KMS-11 (cell line): ENCODE measurements around the gene MEX3B.

Experiments used
- H2AFZ ChIP-seq: fragments of 200-600 bp; sonication (generic); 2 replicates; pipeline ENCODE4 v1.6.1; 2016; ENCODE audit warnings: antibody characterized with exemption, mixed run types, low read depth
- H3K27ac ChIP-seq: fragments of 200-600 bp; sonication (generic); 2 replicates; pipeline ENCODE4 v1.6.1; 2016; ENCODE audit warnings: mild to moderate bottlenecking, mixed run types
- H3K27me3 ChIP-seq: fragments of 200-600 bp; sonication (generic); 2 replicates; pipeline ENCODE4 v1.6.1; 2017; ENCODE audit warnings: mild to moderate bottlenecking, low read depth, mixed run types, moderate library complexity; ENCODE audit not compliant: insufficient read depth
- H3K36me3 ChIP-seq: fragments of 200-600 bp; sonication (generic); 2 replicates; pipeline ENCODE4 v1.6.1; 2017; ENCODE audit warnings: mild to moderate bottlenecking, mixed run types; ENCODE audit not compliant: insufficient read depth
- H3K4me1 ChIP-seq: fragments of 200-600 bp; sonication (generic); 2 replicates; pipeline ENCODE4 v1.6.1; 2016; ENCODE audit warnings: mild to moderate bottlenecking, low read depth, mixed run types; ENCODE audit not compliant: poor library complexity, severe bottlenecking
- H3K4me2 ChIP-seq: fragments of 200-600 bp; sonication (generic); 2 replicates; pipeline ENCODE4 v1.7.0; 2016; ENCODE audit warnings: mild to moderate bottlenecking, mixed run types
- H3K4me3 ChIP-seq: fragments of 200-600 bp; sonication (generic); IDR thresholded peaks from 2 replicates; pipeline ENCODE4 v1.6.1; 2017; ENCODE audit warnings: low read depth, low read length, mixed read lengths; ENCODE audit not compliant: insufficient read depth
- H3K79me2 ChIP-seq: fragments of 200-600 bp; sonication (generic); 2 replicates; pipeline ENCODE4 v1.6.1; 2016; ENCODE audit warnings: low read depth, mixed run types; ENCODE audit not compliant: insufficient read depth
- H3K9ac ChIP-seq: fragments of 200-600 bp; sonication (generic); 2 replicates; pipeline ENCODE4 v1.6.1; 2016; ENCODE audit warnings: mild to moderate bottlenecking, mixed run types
- H4K20me1 ChIP-seq: fragments of 200-600 bp; sonication (generic); 2 replicates; pipeline ENCODE4 v1.6.1; 2016; ENCODE audit warnings: mild to moderate bottlenecking, mixed run types; ENCODE audit not compliant: insufficient read depth
- TF ChIP-seq, protein P1 (sequence below): fragments of 200-600 bp; sonication (generic); conservative IDR thresholded peaks from 2 replicates; pipeline ENCODE4 v1.6.1; 2017; ENCODE audit warnings: low read depth, mild to moderate bottlenecking, antibody characterized with exemption, low read length, moderate library complexity, mixed read lengths

The MEX3B gene

GRCh38 chr15:82017656-82018055, 28.2 kb downstream of the MEX3B start:
- Histone ChIP-seq H3K4me3 (no peak overlapping the region), H3K9ac (no peak overlapping the region), H3K36me3 (no peaks in the 10 kb centered on the region), H3K27me3 (no peaks in the 10 kb centered on the region), H2AFZ (no peak overlapping the region), H3K79me2 (no peaks in the 10 kb centered on the region), H3K4me1 (no peaks in the 10 kb centered on the region), H4K20me1 (no peaks in the 10 kb centered on the region), H3K4me2 (no peak overlapping the region), H3K27ac (no peak overlapping the region)
- TF ChIP-seq, protein P1, sequence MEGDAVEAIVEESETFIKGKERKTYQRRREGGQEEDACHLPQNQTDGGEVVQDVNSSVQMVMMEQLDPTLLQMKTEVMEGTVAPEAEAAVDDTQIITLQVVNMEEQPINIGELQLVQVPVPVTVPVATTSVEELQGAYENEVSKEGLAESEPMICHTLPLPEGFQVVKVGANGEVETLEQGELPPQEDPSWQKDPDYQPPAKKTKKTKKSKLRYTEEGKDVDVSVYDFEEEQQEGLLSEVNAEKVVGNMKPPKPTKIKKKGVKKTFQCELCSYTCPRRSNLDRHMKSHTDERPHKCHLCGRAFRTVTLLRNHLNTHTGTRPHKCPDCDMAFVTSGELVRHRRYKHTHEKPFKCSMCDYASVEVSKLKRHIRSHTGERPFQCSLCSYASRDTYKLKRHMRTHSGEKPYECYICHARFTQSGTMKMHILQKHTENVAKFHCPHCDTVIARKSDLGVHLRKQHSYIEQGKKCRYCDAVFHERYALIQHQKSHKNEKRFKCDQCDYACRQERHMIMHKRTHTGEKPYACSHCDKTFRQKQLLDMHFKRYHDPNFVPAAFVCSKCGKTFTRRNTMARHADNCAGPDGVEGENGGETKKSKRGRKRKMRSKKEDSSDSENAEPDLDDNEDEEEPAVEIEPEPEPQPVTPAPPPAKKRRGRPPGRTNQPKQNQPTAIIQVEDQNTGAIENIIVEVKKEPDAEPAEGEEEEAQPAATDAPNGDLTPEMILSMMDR, result no peak

GRCh38 chr15:82014989-82015388, 30.8 kb downstream of the MEX3B start:
- no peak overlapping the region for H3K27ac ChIP-seq
- H3K36me3 ChIP-seq, result no peaks in the 10 kb centered on the region
- no peaks in the 10 kb centered on the region for H4K20me1 ChIP-seq
- H3K4me2 ChIP-seq, result no peak overlapping the region
- H2AFZ ChIP-seq, result no peak overlapping the region
- no peak overlapping the region for H3K4me3 ChIP-seq
- no peaks in the 10 kb centered on the region for H3K4me1 ChIP-seq
- H3K27me3 ChIP-seq, result no peaks in the 10 kb centered on the region
- TF ChIP-seq, protein P1, result no peak
- no peaks in the 10 kb centered on the region for H3K79me2 ChIP-seq
- H3K9ac ChIP-seq, result no peak overlapping the region

- TF ChIP-seq, protein P1, result no peak
- Histone ChIP-seq H2AFZ (no peak overlapping the region), H3K4me2 (no peak overlapping the region), H3K4me1 (no peaks in the 10 kb centered on the region), H3K27me3 (no peaks in the 10 kb centered on the region), H4K20me1 (no peaks in the 10 kb centered on the region), H3K4me3 (no peak overlapping the region), H3K27ac (no peak overlapping the region), H3K36me3 (no peaks in the 10 kb centered on the region), H3K79me2 (no peaks in the 10 kb centered on the region), H3K9ac (no peak overlapping the region)
Measured at GRCh38 chr15:82012908-82013307, 32.9 kb downstream of the MEX3B start.

DNA sequence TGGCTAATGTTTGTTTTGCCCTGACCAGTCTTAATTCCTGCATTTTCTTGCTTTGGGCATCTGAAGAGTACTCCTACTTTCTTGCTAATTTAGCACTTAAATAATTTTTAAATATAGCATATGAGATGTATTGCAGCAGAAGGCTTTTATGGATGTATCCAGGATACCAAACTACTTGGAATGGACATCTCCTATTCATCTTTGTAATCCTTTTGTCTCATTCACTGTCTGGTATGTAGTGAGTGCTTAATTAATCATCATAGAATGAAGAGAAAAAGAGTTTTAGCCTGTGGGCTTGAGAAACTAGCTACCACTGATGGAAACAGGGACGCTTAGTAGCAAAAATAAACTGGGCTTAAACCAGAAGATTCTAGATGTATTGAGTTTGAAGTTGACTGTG, 40.6 kb downstream of the MEX3B start:
- no peak overlapping the region for H3K4me2 ChIP-seq
- no peak overlapping the region for H3K27ac ChIP-seq
- H4K20me1 ChIP-seq, result no peaks in the 10 kb centered on the region
- no peak overlapping the region for H3K9ac ChIP-seq
- H3K36me3 ChIP-seq, result no peaks in the 10 kb centered on the region
- H3K79me2 ChIP-seq, result no peaks in the 10 kb centered on the region
- no peak overlapping the region for H3K4me3 ChIP-seq
- no peak overlapping the region for H2AFZ ChIP-seq
- TF ChIP-seq, protein P1, result no peak
- no peaks in the 10 kb centered on the region for H3K4me1 ChIP-seq
- H3K27me3 ChIP-seq, result no peaks in the 10 kb centered on the region
